NCI-H510A treated with DMSO at 0.1 percent for 48 hours (cell line): ENCODE data around the gene C12orf76.
"Not testable (repeated sequence)": the region's sequence is repeated elsewhere in the genome, so short reads cannot be mapped to it uniquely, and the experiment has no call there.

Source experiments
- DNase-seq: peaks from one replicate; lab custom pipeline; 2025; lab: John Stamatoyannopoulos, UW

Gene C12orf76

GRCh38 chr12:110023059-110023980 lies 25.0 kb downstream of the C12orf76 start:
- no peak for DNase-seq

- no peak for DNase-seq
Measured at GRCh38 chr12:110020956-110021355, 27.4 kb downstream of the C12orf76 start.

- DNase-seq: no peak
Measured at GRCh38 chr12:110015132-110015531, 33.2 kb downstream of the C12orf76 start.

- no peak for DNase-seq
Measured at GRCh38 chr12:110012659-110013058, 35.7 kb downstream of the C12orf76 start.

- DNase-seq: no peak
Measured at GRCh38 chr12:110012137-110012536, 36.2 kb downstream of the C12orf76 start.

- no peak for DNase-seq
Measured at GRCh38 chr12:110010853-110011723, 37.2 kb downstream of the C12orf76 start.

GRCh38 chr12:110008681-110009398 lies 39.5 kb downstream of the C12orf76 start:
- DNase-seq: not testable (repeated sequence)

GRCh38 chr12:110007881-110008280 lies 40.4 kb downstream of the C12orf76 start:
- DNase-seq: no peak

- no peak for DNase-seq
Measured at GRCh38 chr12:110006115-110006514, 42.2 kb downstream of the C12orf76 start.

- DNase-seq: no peak
Measured at GRCh38 chr12:110005319-110005973, 42.9 kb downstream of the C12orf76 start.

GRCh38 chr12:110004598-110004997 lies 43.7 kb downstream of the C12orf76 start:
- DNase-seq: no peak

- DNase-seq: no peak
Measured at GRCh38 chr12:110002676-110003515, 45.4 kb downstream of the C12orf76 start.

- DNase-seq: no peak
Measured at GRCh38 chr12:110001596-110001995, 46.7 kb downstream of the C12orf76 start.

- DNase-seq: no peak
Measured at GRCh38 chr12:109999983-110000505, 48.3 kb downstream of the C12orf76 start.

GRCh38 chr12:109999649-109999971 lies 48.7 kb downstream of the C12orf76 start:
- DNase-seq: no peak

- peak; percentile 83 for DNase-seq
Measured at GRCh38 chr12:109998904-109999648, 49.2 kb downstream of the C12orf76 start, which contains the start of gene ANKRD13A. TSS of gene ANKRD13A (plus strand) at chr12:109999430. CDS start at chr12:109999689, 259 bp downstream.

GRCh38 chr12:109998241-109998903 lies 50.0 kb downstream of the C12orf76 start:
- DNase-seq: no peak

GRCh38 chr12:109997393-109997792 lies 50.9 kb downstream of the C12orf76 start:
- no peak for DNase-seq

- no peak for DNase-seq
Measured at GRCh38 chr12:109996483-109996853, 51.9 kb downstream of the C12orf76 start.
